HCT116 (cell line): ENCODE data around the gene SRCAP.

Experiments
- POLR2AphosphoS5 ChIP-seq: IDR thresholded peaks from 2 replicates; pipeline ENCODE4 v1.6.1; 2011; ENCODE audit warnings: mild to moderate bottlenecking, low read depth, low read length, moderate library complexity
- TF ChIP-seq, protein P1 (sequence below): IDR thresholded peaks from 2 replicates; pipeline ENCODE4 v1.6.1; 2012; ENCODE audit warnings: low read depth
- TF ChIP-seq, protein P2 (sequence below), 3 experiments: fragments of 200-600 bp in 1 of 3; sonication (generic) in 1 of 3; IDR thresholded peaks in 2 of 3; conservative IDR thresholded peaks in 1 of 3; 2 replicates each; pipeline ENCODE4 v1.5.1; 2012 to 2017; ENCODE audit warnings: low read depth in 2 of 3, low read length in 2 of 3, antibody characterized with exemption in 1 of 3, borderline replicate concordance in 1 of 3, control low read depth in 1 of 3, mild to moderate bottlenecking in 1 of 3, mixed read lengths in 1 of 3, mixed run types in 1 of 3, moderate library complexity in 1 of 3; ENCODE audit not compliant: insufficient read depth in 1 of 3

DNA sequence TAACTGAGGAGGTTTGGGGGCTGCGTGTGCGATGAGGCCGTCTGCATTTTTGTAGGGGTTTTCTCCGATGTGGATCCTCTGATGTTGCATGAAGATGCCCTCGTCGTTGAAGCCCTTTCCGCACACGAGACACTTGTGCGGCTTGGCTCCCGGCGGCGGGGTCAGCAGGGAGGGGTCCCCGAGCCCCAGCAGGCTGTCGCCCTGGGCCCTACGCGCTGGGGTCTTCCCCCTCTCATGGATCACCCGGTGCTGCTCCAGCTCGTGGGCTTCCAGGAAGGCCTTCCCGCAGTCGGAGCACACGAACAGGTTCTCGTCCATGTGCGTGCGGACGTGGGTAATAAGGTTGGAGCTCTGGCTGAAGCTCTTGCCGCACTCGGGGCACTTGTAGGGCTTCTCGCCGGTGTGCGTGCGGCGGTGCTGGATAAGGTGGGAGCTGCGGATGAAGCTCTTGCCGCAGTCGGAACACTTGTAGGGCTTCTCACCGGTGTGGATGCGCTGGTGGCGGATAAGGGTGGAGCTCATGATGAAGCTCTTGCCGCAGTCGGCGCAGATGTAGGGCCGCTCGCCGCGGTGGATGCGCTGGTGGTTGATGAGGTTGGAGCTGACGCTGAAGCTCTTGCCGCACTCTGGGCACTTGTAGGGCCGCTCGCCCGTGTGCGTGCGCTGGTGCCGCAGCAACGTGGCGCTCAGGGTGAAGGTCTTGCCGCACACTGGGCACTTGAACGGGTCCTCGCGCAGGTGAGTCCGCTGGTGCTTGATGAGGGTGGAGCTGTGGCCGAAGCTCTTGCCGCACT lies 83.7 kb downstream of the SRCAP start:
- TF ChIP-seq, protein P1, sequence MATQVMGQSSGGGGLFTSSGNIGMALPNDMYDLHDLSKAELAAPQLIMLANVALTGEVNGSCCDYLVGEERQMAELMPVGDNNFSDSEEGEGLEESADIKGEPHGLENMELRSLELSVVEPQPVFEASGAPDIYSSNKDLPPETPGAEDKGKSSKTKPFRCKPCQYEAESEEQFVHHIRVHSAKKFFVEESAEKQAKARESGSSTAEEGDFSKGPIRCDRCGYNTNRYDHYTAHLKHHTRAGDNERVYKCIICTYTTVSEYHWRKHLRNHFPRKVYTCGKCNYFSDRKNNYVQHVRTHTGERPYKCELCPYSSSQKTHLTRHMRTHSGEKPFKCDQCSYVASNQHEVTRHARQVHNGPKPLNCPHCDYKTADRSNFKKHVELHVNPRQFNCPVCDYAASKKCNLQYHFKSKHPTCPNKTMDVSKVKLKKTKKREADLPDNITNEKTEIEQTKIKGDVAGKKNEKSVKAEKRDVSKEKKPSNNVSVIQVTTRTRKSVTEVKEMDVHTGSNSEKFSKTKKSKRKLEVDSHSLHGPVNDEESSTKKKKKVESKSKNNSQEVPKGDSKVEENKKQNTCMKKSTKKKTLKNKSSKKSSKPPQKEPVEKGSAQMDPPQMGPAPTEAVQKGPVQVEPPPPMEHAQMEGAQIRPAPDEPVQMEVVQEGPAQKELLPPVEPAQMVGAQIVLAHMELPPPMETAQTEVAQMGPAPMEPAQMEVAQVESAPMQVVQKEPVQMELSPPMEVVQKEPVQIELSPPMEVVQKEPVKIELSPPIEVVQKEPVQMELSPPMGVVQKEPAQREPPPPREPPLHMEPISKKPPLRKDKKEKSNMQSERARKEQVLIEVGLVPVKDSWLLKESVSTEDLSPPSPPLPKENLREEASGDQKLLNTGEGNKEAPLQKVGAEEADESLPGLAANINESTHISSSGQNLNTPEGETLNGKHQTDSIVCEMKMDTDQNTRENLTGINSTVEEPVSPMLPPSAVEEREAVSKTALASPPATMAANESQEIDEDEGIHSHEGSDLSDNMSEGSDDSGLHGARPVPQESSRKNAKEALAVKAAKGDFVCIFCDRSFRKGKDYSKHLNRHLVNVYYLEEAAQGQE: no peak
- TF ChIP-seq, protein P2, sequence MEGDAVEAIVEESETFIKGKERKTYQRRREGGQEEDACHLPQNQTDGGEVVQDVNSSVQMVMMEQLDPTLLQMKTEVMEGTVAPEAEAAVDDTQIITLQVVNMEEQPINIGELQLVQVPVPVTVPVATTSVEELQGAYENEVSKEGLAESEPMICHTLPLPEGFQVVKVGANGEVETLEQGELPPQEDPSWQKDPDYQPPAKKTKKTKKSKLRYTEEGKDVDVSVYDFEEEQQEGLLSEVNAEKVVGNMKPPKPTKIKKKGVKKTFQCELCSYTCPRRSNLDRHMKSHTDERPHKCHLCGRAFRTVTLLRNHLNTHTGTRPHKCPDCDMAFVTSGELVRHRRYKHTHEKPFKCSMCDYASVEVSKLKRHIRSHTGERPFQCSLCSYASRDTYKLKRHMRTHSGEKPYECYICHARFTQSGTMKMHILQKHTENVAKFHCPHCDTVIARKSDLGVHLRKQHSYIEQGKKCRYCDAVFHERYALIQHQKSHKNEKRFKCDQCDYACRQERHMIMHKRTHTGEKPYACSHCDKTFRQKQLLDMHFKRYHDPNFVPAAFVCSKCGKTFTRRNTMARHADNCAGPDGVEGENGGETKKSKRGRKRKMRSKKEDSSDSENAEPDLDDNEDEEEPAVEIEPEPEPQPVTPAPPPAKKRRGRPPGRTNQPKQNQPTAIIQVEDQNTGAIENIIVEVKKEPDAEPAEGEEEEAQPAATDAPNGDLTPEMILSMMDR (IDR thresholded peaks at IDR 0.05 in 2 of 3, conservative IDR thresholded peaks at IDR 0.05 in 1 of 3; ENCODE audit: borderline replicate concordance in 1 of 3, insufficient read depth in 1 of 3, low read depth in 2 of 3, low read length in 2 of 3): no peak
- no peak for TF ChIP-seq POLR2AphosphoS5
